Large intestine (tissue), 3 donors: ENCODE data around the gene TMEM225. TPM values are rescaled to one million over a fixed set of nuclear protein-coding genes. Genes with fewer than 3 reads are reported as not detected.
"Not testable (repeated sequence)": the region's sequence is repeated elsewhere in the genome, so short reads cannot be mapped to it uniquely, and the experiment has no call there.

Experiments
- DNase-seq, 2 donors: peaks; one replicate each; pipeline versions ENCODE4 v3.0.0 to v3.0.0-alpha.2; 2013
- H3K27ac ChIP-seq: one replicate; pipeline ENCODE4 v1.5.1; 2013; ENCODE audit warnings: low read length
- H3K27me3 ChIP-seq: 2 replicates; pipeline ENCODE4 v1.6.1; 2013; ENCODE audit warnings: low read length; ENCODE audit not compliant: control insufficient read depth, insufficient read depth
- H3K36me3 ChIP-seq: 2 replicates; pipeline ENCODE4 v1.6.1; 2013; ENCODE audit warnings: low read length; ENCODE audit not compliant: control insufficient read depth, insufficient read depth
- H3K4me1 ChIP-seq: one replicate; pipeline ENCODE4 v1.6.1; 2013; ENCODE audit warnings: low read length; ENCODE audit not compliant: control insufficient read depth, insufficient read depth
- H3K4me3 ChIP-seq: one replicate; pipeline ENCODE4 v1.5.1; 2013; ENCODE audit warnings: low read length
- H3K9me3 ChIP-seq: one replicate; pipeline ENCODE4 v1.6.1; 2013; ENCODE audit warnings: mild to moderate bottlenecking, low read depth, low read length, moderate library complexity; ENCODE audit not compliant: control insufficient read depth
- WGBS: methylation state at CpG from one replicate; pipeline ENCODE4 v1.1.5; 2013; ENCODE audit warnings: low lambda C conversion rate; ENCODE audit not compliant: insufficient coverage; 5-methylcytosine and 5-hydroxymethylcytosine counted together
- polyA plus RNA-seq: library from polyadenylated mRNA; unstranded; fragments of 120-200 nt; gene quantifications from one replicate; pipeline ENCODE4 v1.2.1, GENCODE V29; 2013

The TMEM225 gene
- polyA plus RNA-seq, 1 donor, result not detected

GRCh38 chr11:123865293-123865692 lies 20.2 kb downstream of the TMEM225 start:
- H3K4me3 ChIP-seq, H3K27ac ChIP-seq, H3K9me3 ChIP-seq, DNase-seq, H3K27me3 ChIP-seq, H3K36me3 ChIP-seq, H3K4me1 ChIP-seq: not testable (repeated sequence)
- no CpG with 5 or more reads among the region's 7 CpGs for WGBS

GRCh38 chr11:123859731-123860130 lies 25.7 kb downstream of the TMEM225 start:
- no peak overlapping the region for H3K27ac ChIP-seq
- no peaks in the 10 kb centered on the region for H3K9me3 ChIP-seq
- H3K27me3 ChIP-seq, result no peaks in the 10 kb centered on the region
- 57% methylated on average over 1 of the region's 2 CpGs for WGBS
- H3K4me1 ChIP-seq, result no peaks in the 10 kb centered on the region
- no peak for DNase-seq
- H3K4me3 ChIP-seq, result no peak overlapping the region
- no peaks in the 10 kb centered on the region for H3K36me3 ChIP-seq

- no peak for DNase-seq
- H3K4me3 ChIP-seq, result no peak overlapping the region
- no peaks in the 10 kb centered on the region for H3K4me1 ChIP-seq
- H3K27ac ChIP-seq, result no peak overlapping the region
- WGBS, result 100% methylated on average over 1 of the region's 2 CpGs
- H3K27me3 ChIP-seq, result no peaks in the 10 kb centered on the region
- H3K9me3 ChIP-seq, result no peaks in the 10 kb centered on the region
- no peaks in the 10 kb centered on the region for H3K36me3 ChIP-seq
These were observed 29.0 kb downstream of the TMEM225 start for GRCh38 chr11:123856444-123856843.

- no peaks in the 10 kb centered on the region for H3K9me3 ChIP-seq
- H3K4me3 ChIP-seq, result no peak overlapping the region
- H3K27me3 ChIP-seq, result no peaks in the 10 kb centered on the region
- no peak overlapping the region for H3K27ac ChIP-seq
- no peaks in the 10 kb centered on the region for H3K36me3 ChIP-seq
- DNase-seq, result no peak
- no peaks in the 10 kb centered on the region for H3K4me1 ChIP-seq
- WGBS, result 100% methylated on average over 1 of the region's 2 CpGs
These were observed 32.4 kb downstream of the TMEM225 start for GRCh38 chr11:123853038-123853437.

- Histone ChIP-seq H3K27ac (no peak overlapping the region), H3K4me1 (no peaks in the 10 kb centered on the region), H3K9me3 (no peaks in the 10 kb centered on the region), H3K27me3 (no peaks in the 10 kb centered on the region), H3K4me3 (no peak overlapping the region), H3K36me3 (no peaks in the 10 kb centered on the region)
- no peak for DNase-seq
These were observed 33.1 kb downstream of the TMEM225 start for GRCh38 chr11:123852321-123852720.

- Histone ChIP-seq H3K4me3 (no peak overlapping the region), H3K4me1 (no peaks in the 10 kb centered on the region), H3K9me3 (no peaks in the 10 kb centered on the region), H3K27ac (no peak overlapping the region), H3K27me3 (no peaks in the 10 kb centered on the region), H3K36me3 (no peaks in the 10 kb centered on the region)
- DNase-seq, result no peak
- WGBS, result no CpG with 5 or more reads among the region's 4 CpGs
These were observed 34.4 kb downstream of the TMEM225 start for GRCh38 chr11:123851110-123851509.

- DNase-seq, result no peak
- Histone ChIP-seq H3K4me3 (no peak overlapping the region), H3K27ac (no peak overlapping the region), H3K4me1 (no peaks in the 10 kb centered on the region), H3K36me3 (no peaks in the 10 kb centered on the region), H3K9me3 (no peaks in the 10 kb centered on the region), H3K27me3 (no peaks in the 10 kb centered on the region)
- no CpG with 5 or more reads among the region's 6 CpGs for WGBS
These were observed 44.3 kb downstream of the TMEM225 start for GRCh38 chr11:123841174-123841573.

GRCh38 chr11:123839131-123839530 lies 46.3 kb downstream of the TMEM225 start:
- 80% methylated on average over 2 of the region's 5 CpGs for WGBS
- no peak for DNase-seq

GRCh38 chr11:123838659-123839058 lies 46.8 kb downstream of the TMEM225 start:
- DNase-seq, result no peak
- no CpG with 5 or more reads among the region's 1 CpG for WGBS
- H3K4me3 ChIP-seq, result no peak overlapping the region

More at GRCh38 chr11:123839131-123839530, 46.3 kb downstream of the TMEM225 start:
- Histone ChIP-seq H3K4me1 (no peaks in the 10 kb centered on the region), H3K36me3 (no peaks in the 10 kb centered on the region), H3K27ac (no peak overlapping the region), H3K4me3 (no peak overlapping the region), H3K27me3 (no peaks in the 10 kb centered on the region), H3K9me3 (no peaks in the 10 kb centered on the region)

GRCh38 chr11:123838199-123838598 lies 47.3 kb downstream of the TMEM225 start:
- no peaks in the 10 kb centered on the region for H3K4me1 ChIP-seq
- no peak for DNase-seq
- H3K4me3 ChIP-seq, result no peak overlapping the region
- no peak overlapping the region for H3K27ac ChIP-seq
- 57% methylated on average over 2 of the region's 3 CpGs for WGBS
- H3K27me3 ChIP-seq, result no peaks in the 10 kb centered on the region
- no peaks in the 10 kb centered on the region for H3K36me3 ChIP-seq
- H3K9me3 ChIP-seq, result no peaks in the 10 kb centered on the region

More at GRCh38 chr11:123838659-123839058, 46.8 kb downstream of the TMEM225 start:
- H3K9me3 ChIP-seq, result no peaks in the 10 kb centered on the region
- H3K27me3 ChIP-seq, result no peaks in the 10 kb centered on the region
- no peaks in the 10 kb centered on the region for H3K4me1 ChIP-seq
- H3K27ac ChIP-seq, result no peak overlapping the region
- no peaks in the 10 kb centered on the region for H3K36me3 ChIP-seq

- DNase-seq, result no peak
- no peaks in the 10 kb centered on the region for H3K4me1 ChIP-seq
- H3K36me3 ChIP-seq, result no peaks in the 10 kb centered on the region
- no peaks in the 10 kb centered on the region for H3K27me3 ChIP-seq
- 100% methylated on average over 2 of the region's 2 CpGs for WGBS
- H3K9me3 ChIP-seq, result no peaks in the 10 kb centered on the region
- H3K27ac ChIP-seq, result no peak overlapping the region
- H3K4me3 ChIP-seq, result no peak overlapping the region
These were observed 52.4 kb downstream of the TMEM225 start for GRCh38 chr11:123833095-123833494.
